Pancreas (tissue), 10 donors: Measurements from ENCODE around the gene NOTCH3. TPM values are rescaled to one million over a fixed set of nuclear protein-coding genes. Genes with fewer than 3 reads are reported as not detected.
A peak's percentile ranks its signal among the peaks of the same experiment; 100 is the strongest.

Experiments used
- ATAC-seq, 4 donors: fragments of 200-7000 bp; cut with Tn5 transposase; one replicate each; pipeline versions ENCODE4 v1.8.0 to v1.9.1; 2020; ENCODE audit warnings: mild to moderate bottlenecking in 4 of 4, moderate library complexity in 4 of 4
- DNase-seq, 6 donors: peaks; one replicate each; pipeline ENCODE4 v3.0.0-alpha.2; 2020
- FAIRE-seq: peaks from 2 replicates; lab custom pipeline; 2012; peaks lifted over from hg19 to GRCh38; lab: Jason Lieb, UNC
- H3K27ac ChIP-seq, 4 donors: fragments of 200-600 bp; sonication (generic); 1 replicate in 3 of 4; 2 replicates in 1 of 4; pipeline versions ENCODE4 v1.5.0 to v1.8.0; 2020
- H3K27me3 ChIP-seq, 4 donors: fragments of 200-600 bp; one replicate each; pipeline ENCODE4 v1.8.0; 2021
- H3K36me3 ChIP-seq, 3 donors: fragments of 200-600 bp; sonication (generic) in 1 of 3; one replicate each; pipeline versions ENCODE4 v1.5.0 to v1.8.0; 2020 to 2021
- H3K4me1 ChIP-seq, 3 donors: fragments of 200-600 bp; one replicate each; pipeline ENCODE4 v1.8.0; 2021
- H3K4me3 ChIP-seq, 4 donors: fragments of 200-600 bp; sonication (generic) in 2 of 4; one replicate each; pipeline versions ENCODE4 v1.5.0 to v1.8.0; 2020 to 2021
- H3K9me3 ChIP-seq, 4 donors: fragments of 200-600 bp; one replicate each; pipeline ENCODE4 v1.8.0; 2021
- CTCF ChIP-seq, 4 donors: fragments of 200-600 bp; sonication (generic) in 3 of 4; IDR thresholded peaks; one replicate each; pipeline versions ENCODE4 v1.5.0 to v1.8.0; 2021; ENCODE audit warnings: antibody characterized with exemption in 4 of 4
- WGBS, 2 donors: extraction: QIAGEN DNeasy Blood & Tissue Kit; methylation state at CpG; one replicate each; pipeline ENCODE4 v1.1.7; 2013; 5-methylcytosine and 5-hydroxymethylcytosine counted together
- intact Hi-C, 3 donors: fragments of 100-400 bp; cut with DNase I; formaldehyde crosslinking; loops; one replicate each; pipeline versions ENCODE4 v1.11.1 to v1.14.2; 2022
- polyA plus RNA-seq, 2 donors: library from polyadenylated mRNA; stranded (reverse); fragments of 200-250 nt; gene quantifications; one replicate each; pipeline ENCODE4 v1.2.3, GENCODE V29; 2013
- total RNA-seq, 6 donors: library from RNA; stranded (reverse); fragmentation: NEBNext Ultra II Directional in 4 of 6; extraction: Animal tissue kit (Norgen Biotek cat#: 25700) in 4 of 6; gene quantifications; one replicate each; pipeline versions ENCODE4 v1.2.1 to v1.2.4, GENCODE V29; 2021 to 2023
- donor health status: healthy with polysubstance abuse.
- donor health status: DM: no; HTN: no; CAD: no; lungs with moderate emphysema.
- donor health status: DM: no; HTN: no; CAD: no.
- donor health status: control.
- donor health status: control.
- donor health status: Bipolar disorder and iron deficiency.
- donor health status: DM: yes; HTN: yes; CAD: no.
- donor health status: DM: no; HTN: no; CAD: no.
- donor health status: DM: no; HTN: no; CAD: no.
- donor health status: DM: yes; HTN: yes; CAD: no.

Gene NOTCH3
- total and polyA plus RNA-seq, 8 donors, result 7.3 to 29.4 (median 11.6) TPM

- Histone ChIP-seq H3K4me1 (peaks cover 0 to 13% (median 4%) of the 10 kb centered on the region in 3 donors), H3K4me3 (no peak overlapping the region), H3K27ac (peak overlapping the region; percentile 60 to 73 (median 69)), H3K36me3 (peaks cover 2 to 37% (median 18%) of the 10 kb centered on the region in 3 donors), H3K27me3 (no peaks in the 10 kb centered on the region), H3K9me3 (no peaks in the 10 kb centered on the region)
- ATAC-seq, result peak; percentile 53 to 72 (median 66)
- intact Hi-C loops, result no loop called here
- no peak for FAIRE-seq
- TF ChIP-seq CTCF (IDR thresholded peaks at IDR 0.05), result no peak
- 55 to 61% methylated on average over 19 of the region's 19 CpGs for WGBS, 2 donors
- DNase-seq, result peak in 3 of 6 donors; percentile 49 to 72 (median 65)
Measured at GRCh38 chr19:15248648-15249527, 48.1 kb upstream of the NOTCH3 start.

GRCh38 chr19:15248106-15248505 lies 47.3 kb upstream of the NOTCH3 start:
- Histone ChIP-seq H3K4me1 (peaks cover 0 to 13% (median 4%) of the 10 kb centered on the region in 3 donors), H3K27me3 (no peaks in the 10 kb centered on the region), H3K27ac (peak overlapping the region; percentile 60 to 73 (median 69)), H3K36me3 (peaks cover 3 to 35% (median 10%) of the 10 kb centered on the region in 3 donors), H3K9me3 (no peaks in the 10 kb centered on the region), H3K4me3 (no peak overlapping the region)
- TF ChIP-seq CTCF (IDR thresholded peaks at IDR 0.05), result no peak
- FAIRE-seq (no peak), ATAC-seq (no peak), DNase-seq (no peak)
- intact Hi-C loops, result no loop called here
- WGBS, 2 donors, result 81 to 87% methylated on average over 5 of the region's 5 CpGs

GRCh38 chr19:15247107-15248014 lies 46.6 kb upstream of the NOTCH3 start:
- DNase-seq (no peak), ATAC-seq (no peak), FAIRE-seq (no peak)
- WGBS, 2 donors, result 78 to 80% methylated on average over 20 of the region's 20 CpGs
- no peaks in the 10 kb centered on the region for H3K9me3 ChIP-seq
- intact Hi-C loops, result no loop called here
- H3K27ac ChIP-seq, result peak overlapping the region in 2 of 4 donors; percentile 70 to 73
- no peak overlapping the region for H3K4me3 ChIP-seq
- no peak for TF ChIP-seq CTCF (IDR thresholded peaks at IDR 0.05)
- peaks cover 3 to 28% (median 3%) of the 10 kb centered on the region in 3 donors for H3K36me3 ChIP-seq
- H3K27me3 ChIP-seq, result no peaks in the 10 kb centered on the region
- peaks cover 0 to 13% (median 4%) of the 10 kb centered on the region in 3 donors for H3K4me1 ChIP-seq

GRCh38 chr19:15246198-15246481 lies 45.3 kb upstream of the NOTCH3 start:
- FAIRE-seq (no peak), ATAC-seq (no peak), DNase-seq (no peak)
- 97 to 100% methylated on average over 5 of the region's 5 CpGs for WGBS, 2 donors
- Histone ChIP-seq H3K36me3 (peaks cover 3 to 25% (median 3%) of the 10 kb centered on the region in 3 donors), H3K4me1 (peaks cover 0 to 6% (median 4%) of the 10 kb centered on the region in 3 donors), H3K27ac (no peak overlapping the region), H3K27me3 (no peaks in the 10 kb centered on the region), H3K9me3 (no peaks in the 10 kb centered on the region), H3K4me3 (no peak overlapping the region)
- TF ChIP-seq CTCF (IDR thresholded peaks at IDR 0.05), result no peak
- intact Hi-C loops, result no loop called here
